A673 (cell line): ENCODE results near the gene TMEM220.

Source experiments
- EZH2 ChIP-seq: fragments of 200-600 bp; sonication (generic); IDR thresholded peaks from 2 replicates; pipeline ENCODE4 v1.6.1; 2017; ENCODE audit warnings: borderline replicate concordance, low read depth, mild to moderate bottlenecking, mixed read lengths, antibody characterized with exemption, low read length; ENCODE audit not compliant: poor library complexity, severe bottlenecking
- TF ChIP-seq, protein P1 (sequence below): fragments of 300-800, 200-600 bp; sonication (generic); conservative IDR thresholded peaks from 2 replicates; pipeline ENCODE4 v1.5.1; 2017; ENCODE audit warnings: low read depth, mild to moderate bottlenecking, antibody characterized with exemption, low read length, moderate library complexity, mixed read lengths

DNA sequence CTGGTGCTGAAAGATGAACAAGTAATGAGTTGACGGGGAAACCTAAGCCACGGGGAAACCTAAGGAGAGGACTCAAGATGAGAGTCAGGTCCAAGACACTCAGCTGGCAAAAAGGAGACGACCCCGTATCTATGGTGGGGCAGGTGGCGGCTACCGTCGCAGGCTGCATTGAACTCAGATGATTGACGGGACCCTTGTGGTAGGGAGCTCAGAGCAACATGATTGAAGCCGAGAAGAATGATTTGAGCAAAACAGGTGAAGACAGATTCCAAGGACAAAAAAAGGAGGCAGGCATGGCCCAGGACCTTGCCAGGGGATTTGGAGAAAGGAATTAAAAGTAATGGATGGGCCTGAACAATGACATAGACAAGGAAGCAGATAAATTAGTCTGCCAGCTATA, 65.3 kb downstream of the TMEM220 start:
- TF ChIP-seq, protein P1, sequence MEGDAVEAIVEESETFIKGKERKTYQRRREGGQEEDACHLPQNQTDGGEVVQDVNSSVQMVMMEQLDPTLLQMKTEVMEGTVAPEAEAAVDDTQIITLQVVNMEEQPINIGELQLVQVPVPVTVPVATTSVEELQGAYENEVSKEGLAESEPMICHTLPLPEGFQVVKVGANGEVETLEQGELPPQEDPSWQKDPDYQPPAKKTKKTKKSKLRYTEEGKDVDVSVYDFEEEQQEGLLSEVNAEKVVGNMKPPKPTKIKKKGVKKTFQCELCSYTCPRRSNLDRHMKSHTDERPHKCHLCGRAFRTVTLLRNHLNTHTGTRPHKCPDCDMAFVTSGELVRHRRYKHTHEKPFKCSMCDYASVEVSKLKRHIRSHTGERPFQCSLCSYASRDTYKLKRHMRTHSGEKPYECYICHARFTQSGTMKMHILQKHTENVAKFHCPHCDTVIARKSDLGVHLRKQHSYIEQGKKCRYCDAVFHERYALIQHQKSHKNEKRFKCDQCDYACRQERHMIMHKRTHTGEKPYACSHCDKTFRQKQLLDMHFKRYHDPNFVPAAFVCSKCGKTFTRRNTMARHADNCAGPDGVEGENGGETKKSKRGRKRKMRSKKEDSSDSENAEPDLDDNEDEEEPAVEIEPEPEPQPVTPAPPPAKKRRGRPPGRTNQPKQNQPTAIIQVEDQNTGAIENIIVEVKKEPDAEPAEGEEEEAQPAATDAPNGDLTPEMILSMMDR, result no peak
- TF ChIP-seq EZH2, result no peak
